RKO (cell line): ENCODE results near the gene GGTLC2.
"Not testable (repeated sequence)": the region's sequence is repeated elsewhere in the genome, so short reads cannot be mapped to it uniquely, and the experiment has no call there.

Source experiments
- DNase-seq: peaks from one replicate; pipeline ENCODE4 v3.0.0-alpha.2; 2016; ENCODE audit warnings: low spot score

Gene GGTLC2

GRCh38 chr22:22644314-22644713 is at the start of gene GGTLC2:
TSS of gene GGTLC2 (plus strand) at chr22:22644614. CDS start at chr22:22646346, 1,732 bp downstream.
- DNase-seq: not testable (repeated sequence)

GRCh38 chr22:22595001-22595835 is 49.2 kb upstream of the GGTLC2 start:
- no peak for DNase-seq

- DNase-seq: no peak
Measured at GRCh38 chr22:22598144-22598543, 46.3 kb upstream of the GGTLC2 start.

GRCh38 chr22:22599248-22599647 is 45.2 kb upstream of the GGTLC2 start:
- no peak for DNase-seq

GRCh38 chr22:22600531-22601261 is 43.7 kb upstream of the GGTLC2 start:
- DNase-seq: no peak

GRCh38 chr22:22603470-22603947 is 40.9 kb upstream of the GGTLC2 start:
- DNase-seq: no peak

- DNase-seq: no peak
Measured at GRCh38 chr22:22604326-22605073, 39.9 kb upstream of the GGTLC2 start.

GRCh38 chr22:22605074-22605404 is 39.4 kb upstream of the GGTLC2 start:
- DNase-seq: no peak

GRCh38 chr22:22608022-22608421 is 36.4 kb upstream of the GGTLC2 start:
- DNase-seq: not testable (repeated sequence)

GRCh38 chr22:22609291-22609690 is 35.1 kb upstream of the GGTLC2 start:
- no peak for DNase-seq

GRCh38 chr22:22612516-22612915 is 31.9 kb upstream of the GGTLC2 start:
- DNase-seq: no peak

- no peak for DNase-seq
Measured at GRCh38 chr22:22614065-22614464, 30.3 kb upstream of the GGTLC2 start.

GRCh38 chr22:22616636-22617035 is 27.8 kb upstream of the GGTLC2 start:
- DNase-seq: no peak

GRCh38 chr22:22618448-22618847 is 26.0 kb upstream of the GGTLC2 start:
- no peak for DNase-seq

GRCh38 chr22:22618923-22619322 is 25.5 kb upstream of the GGTLC2 start:
- no peak for DNase-seq

- DNase-seq: no peak
Measured at GRCh38 chr22:22619765-22620414, 24.5 kb upstream of the GGTLC2 start.

- DNase-seq: not testable (repeated sequence)
Measured at GRCh38 chr22:22628546-22629495, 15.6 kb upstream of the GGTLC2 start.

GRCh38 chr22:22631223-22631652 is 13.2 kb upstream of the GGTLC2 start:
- DNase-seq: not testable (repeated sequence)

- DNase-seq: not testable (repeated sequence)
Measured at GRCh38 chr22:22632226-22632625, 12.2 kb upstream of the GGTLC2 start.

- DNase-seq: not testable (repeated sequence)
Measured at GRCh38 chr22:22633533-22633932, 10.9 kb upstream of the GGTLC2 start.

GRCh38 chr22:22636260-22636659 is 8.2 kb upstream of the GGTLC2 start:
- not testable (repeated sequence) for DNase-seq
